K562 (cell line): Measurements from ENCODE around the gene ECHDC3.

Source experiments
- NFIC ChIP-seq: fragments of 450-650 bp; IDR thresholded peaks from 2 replicates; pipeline ENCODE4 v1.6.1; 2017; ENCODE audit warnings: mild to moderate bottlenecking, inconsistent platforms
- TCFL5 ChIP-seq: fragments of 250-450 bp; sonication (Bioruptor Pico); conservative IDR thresholded peaks from 2 replicates; pipeline ENCODE4 v1.6.1; 2021; ENCODE audit warnings: mild to moderate bottlenecking, moderate library complexity, matching md5 sums
- TF ChIP-seq, protein P1 (sequence below), 3 experiments: IDR thresholded peaks in 2 of 3; conservative IDR thresholded peaks in 1 of 3; 2 replicates each; pipeline ENCODE4 v1.5.1; 2011 to 2012; ENCODE audit warnings: low read length in 3 of 3, mild to moderate bottlenecking in 3 of 3, control low read depth in 2 of 3, improper control_type of control experiment in 1 of 3, inconsistent platforms in 1 of 3, low read depth in 1 of 3, mixed read lengths in 1 of 3, moderate library complexity in 1 of 3; ENCODE audit not compliant: insufficient read depth in 2 of 3

DNA sequence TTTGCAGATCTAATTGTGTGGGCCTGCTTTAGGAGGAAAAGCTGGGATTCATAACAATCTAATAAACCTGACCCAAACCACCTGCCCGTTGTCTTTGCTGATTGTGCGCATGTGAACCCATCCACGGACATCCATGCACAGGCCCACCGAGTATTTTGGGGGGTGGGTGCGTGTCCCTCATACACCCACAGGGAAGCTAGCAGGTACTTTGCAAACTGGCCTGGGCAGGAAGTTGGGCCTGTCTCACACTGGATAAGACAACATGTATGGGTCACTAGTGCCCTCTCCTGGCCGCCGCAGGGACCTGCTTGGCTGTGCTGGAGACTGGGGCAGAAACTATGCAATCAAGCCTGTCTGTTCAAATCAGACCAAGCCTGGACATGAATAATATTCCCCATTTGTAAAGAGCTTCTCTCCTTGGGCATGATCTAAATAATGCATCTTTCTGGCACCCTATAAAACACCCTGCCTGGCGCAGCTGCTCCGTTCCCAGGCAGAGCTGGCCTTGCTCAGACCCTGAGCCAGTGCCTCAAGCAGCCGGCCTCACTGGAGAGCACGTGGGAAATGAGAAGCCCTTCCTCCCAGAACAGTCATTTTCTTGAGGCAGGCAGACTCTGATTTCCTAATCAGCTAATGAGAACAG lies 15.8 kb downstream of the ECHDC3 start:
- TF ChIP-seq NFIC (no peak), TCFL5 (no peak)
- TF ChIP-seq, protein P1, sequence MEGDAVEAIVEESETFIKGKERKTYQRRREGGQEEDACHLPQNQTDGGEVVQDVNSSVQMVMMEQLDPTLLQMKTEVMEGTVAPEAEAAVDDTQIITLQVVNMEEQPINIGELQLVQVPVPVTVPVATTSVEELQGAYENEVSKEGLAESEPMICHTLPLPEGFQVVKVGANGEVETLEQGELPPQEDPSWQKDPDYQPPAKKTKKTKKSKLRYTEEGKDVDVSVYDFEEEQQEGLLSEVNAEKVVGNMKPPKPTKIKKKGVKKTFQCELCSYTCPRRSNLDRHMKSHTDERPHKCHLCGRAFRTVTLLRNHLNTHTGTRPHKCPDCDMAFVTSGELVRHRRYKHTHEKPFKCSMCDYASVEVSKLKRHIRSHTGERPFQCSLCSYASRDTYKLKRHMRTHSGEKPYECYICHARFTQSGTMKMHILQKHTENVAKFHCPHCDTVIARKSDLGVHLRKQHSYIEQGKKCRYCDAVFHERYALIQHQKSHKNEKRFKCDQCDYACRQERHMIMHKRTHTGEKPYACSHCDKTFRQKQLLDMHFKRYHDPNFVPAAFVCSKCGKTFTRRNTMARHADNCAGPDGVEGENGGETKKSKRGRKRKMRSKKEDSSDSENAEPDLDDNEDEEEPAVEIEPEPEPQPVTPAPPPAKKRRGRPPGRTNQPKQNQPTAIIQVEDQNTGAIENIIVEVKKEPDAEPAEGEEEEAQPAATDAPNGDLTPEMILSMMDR (IDR thresholded peaks at IDR 0.05 in 2 of 3, conservative IDR thresholded peaks at IDR 0.05 in 1 of 3; ENCODE audit: insufficient read depth in 2 of 3, low read depth in 1 of 3, low read length in 3 of 3) = peak; percentile 90 to 96 (median 94)
